GM18507 (cell line): ENCODE measurements around the gene CARMIL1.

Source experiments
- DNase-seq: peaks from one replicate; pipeline ENCODE4 v3.0.0; 2011; ENCODE audit warnings: low read depth; ENCODE audit not compliant: insufficient read length; ENCODE audit errors: extremely low spot score
- FAIRE-seq: peaks from 2 replicates; lab custom pipeline; 2011; peaks lifted over from hg19 to GRCh38; lab: Jason Lieb, UNC

The CARMIL1 gene

GRCh38 chr6:25329982-25330381 lies 50.8 kb downstream of the CARMIL1 start:
- no peak for FAIRE-seq
- DNase-seq, result no peak

GRCh38 chr6:25330796-25331685 lies 51.9 kb downstream of the CARMIL1 start:
- DNase-seq (no peak), FAIRE-seq (no peak)

GRCh38 chr6:25332165-25332564 lies 53.0 kb downstream of the CARMIL1 start:
- DNase-seq, result no peak

GRCh38 chr6:25332655-25333071 lies 53.5 kb downstream of the CARMIL1 start:
- DNase-seq (no peak), FAIRE-seq (peak; percentile 87)

More at GRCh38 chr6:25332165-25332564, 53.0 kb downstream of the CARMIL1 start:
- FAIRE-seq, result no peak

- DNase-seq (no peak), FAIRE-seq (no peak)
Observed at GRCh38 chr6:25333471-25333870, 54.3 kb downstream of the CARMIL1 start.

GRCh38 chr6:25334793-25335192 lies 55.6 kb downstream of the CARMIL1 start:
- FAIRE-seq, result peak; percentile 83
- DNase-seq, result no peak

GRCh38 chr6:25336996-25337395 lies 57.8 kb downstream of the CARMIL1 start:
- no peak for DNase-seq
- FAIRE-seq, result no peak

GRCh38 chr6:25337431-25337830 lies 58.3 kb downstream of the CARMIL1 start:
- FAIRE-seq (no peak), DNase-seq (no peak)

GRCh38 chr6:25340431-25341202 lies 61.4 kb downstream of the CARMIL1 start:
- FAIRE-seq (peak; percentile 15), DNase-seq (no peak)

GRCh38 chr6:25341203-25341552 lies 62.0 kb downstream of the CARMIL1 start:
- FAIRE-seq (no peak), DNase-seq (no peak)

- no peak for DNase-seq
- FAIRE-seq, result no peak
Observed at GRCh38 chr6:25341923-25342619, 62.9 kb downstream of the CARMIL1 start.

GRCh38 chr6:25342802-25343201 lies 63.6 kb downstream of the CARMIL1 start:
- no peak for FAIRE-seq
- no peak for DNase-seq

GRCh38 chr6:25343984-25344383 lies 64.8 kb downstream of the CARMIL1 start:
- FAIRE-seq, result no peak
- DNase-seq, result no peak

GRCh38 chr6:25344827-25345226 lies 65.7 kb downstream of the CARMIL1 start:
- no peak for DNase-seq
- FAIRE-seq, result no peak

- no peak for FAIRE-seq
- DNase-seq, result no peak
Observed at GRCh38 chr6:25346064-25346463, 66.9 kb downstream of the CARMIL1 start.

GRCh38 chr6:25350573-25350972 lies 71.4 kb downstream of the CARMIL1 start:
- no peak for FAIRE-seq
- no peak for DNase-seq

- DNase-seq, result no peak
- peak; percentile 36 for FAIRE-seq
Observed at GRCh38 chr6:25351485-25351884, 72.3 kb downstream of the CARMIL1 start.

GRCh38 chr6:25352285-25352684 lies 73.1 kb downstream of the CARMIL1 start:
- no peak for DNase-seq
- FAIRE-seq, result no peak

GRCh38 chr6:25354078-25354932 lies 75.1 kb downstream of the CARMIL1 start:
- FAIRE-seq, result no peak
- no peak for DNase-seq
